Neural crest cell (in vitro differentiated cells): ENCODE data around the gene FBXW7. TPM values are rescaled to one million over a fixed set of nuclear protein-coding genes. Genes with fewer than 3 reads are reported as not detected.

Experiments used
- DNase-seq: peaks from one replicate; pipeline ENCODE4 v3.0.0; 2021; ENCODE audit warnings: low read depth, mixed read lengths, low spot score
- H3K27ac Mint-ChIP-seq: one replicate; pipeline ENCODE4 v1.8.0; 2021; ENCODE audit warnings: mild to moderate bottlenecking, mixed read lengths; ENCODE audit not compliant: unreplicated experiment
- H3K27me3 Mint-ChIP-seq: 2 replicates; pipeline ENCODE4 v1.8.0; 2021; ENCODE audit warnings: low read depth, mild to moderate bottlenecking, mixed read lengths
- H3K36me3 Mint-ChIP-seq: 2 replicates; pipeline ENCODE4 v1.8.0; 2021; ENCODE audit warnings: low read depth, mild to moderate bottlenecking, mixed read lengths
- H3K4me1 Mint-ChIP-seq: 2 replicates; pipeline ENCODE4 v1.8.0; 2021; ENCODE audit warnings: mixed read lengths
- H3K4me3 Mint-ChIP-seq: one replicate; pipeline ENCODE4 v1.8.0; 2021; ENCODE audit warnings: mild to moderate bottlenecking, mixed read lengths
- H3K9me3 Mint-ChIP-seq: 2 replicates; pipeline ENCODE4 v1.8.0; 2021; ENCODE audit warnings: mixed read lengths
- CTCF ChIP-seq: fragments of 200-600 bp; sonication (generic); conservative IDR thresholded peaks from 2 replicates; pipeline ENCODE4 v1.5.0; 2021; ENCODE audit warnings: antibody characterized with exemption, mild to moderate bottlenecking
- total RNA-seq: library from RNA; stranded (reverse); gene quantifications from 2 replicates; pipeline ENCODE4 v1.2.1, GENCODE V29; 2021

Gene FBXW7
- total RNA-seq, 1 donor from 2014 or later: 33.4 TPM

GRCh38 chr4:152348670-152349069 lies 187.2 kb downstream of the FBXW7 start:
- peak; percentile 49 for TF ChIP-seq CTCF
- DNase-seq: no peak
- Mint-ChIP-seq H3K4me3 (no peak overlapping the region), H3K27ac (no peak overlapping the region), H3K9me3 (no peaks in the 10 kb centered on the region), H3K36me3 (peaks cover 5% of the 10 kb centered on the region), H3K4me1 (peaks cover 17% of the 10 kb centered on the region), H3K27me3 (no peaks in the 10 kb centered on the region)

GRCh38 chr4:152346979-152347378 lies 188.9 kb downstream of the FBXW7 start:
- H3K27ac Mint-ChIP-seq: no peak overlapping the region
- H3K9me3 Mint-ChIP-seq: no peaks in the 10 kb centered on the region
- no peak for TF ChIP-seq CTCF
- peaks cover 5% of the 10 kb centered on the region for H3K4me1 Mint-ChIP-seq
- no peak for DNase-seq
- no peak overlapping the region for H3K4me3 Mint-ChIP-seq
- no peaks in the 10 kb centered on the region for H3K27me3 Mint-ChIP-seq
- H3K36me3 Mint-ChIP-seq: peaks cover 6% of the 10 kb centered on the region

- Mint-ChIP-seq H3K27ac (no peak overlapping the region), H3K36me3 (peaks cover 9% of the 10 kb centered on the region), H3K4me1 (peaks cover 3% of the 10 kb centered on the region), H3K27me3 (no peaks in the 10 kb centered on the region), H3K4me3 (no peak overlapping the region), H3K9me3 (no peaks in the 10 kb centered on the region)
- DNase-seq: no peak
- no peak for TF ChIP-seq CTCF
These were observed 189.4 kb downstream of the FBXW7 start for GRCh38 chr4:152346526-152346925.

GRCh38 chr4:152344001-152344400 lies 191.9 kb downstream of the FBXW7 start:
- H3K27ac Mint-ChIP-seq: no peak overlapping the region
- H3K4me3 Mint-ChIP-seq: no peak overlapping the region
- no peaks in the 10 kb centered on the region for H3K27me3 Mint-ChIP-seq
- H3K4me1 Mint-ChIP-seq: no peaks in the 10 kb centered on the region
- peaks cover 21% of the 10 kb centered on the region for H3K36me3 Mint-ChIP-seq
- no peaks in the 10 kb centered on the region for H3K9me3 Mint-ChIP-seq
- TF ChIP-seq CTCF: no peak
- DNase-seq: no peak

GRCh38 chr4:152342293-152342692 lies 193.6 kb downstream of the FBXW7 start:
- Mint-ChIP-seq H3K27ac (no peak overlapping the region), H3K36me3 (peaks cover 21% of the 10 kb centered on the region), H3K9me3 (no peaks in the 10 kb centered on the region)

More at GRCh38 chr4:152342293-152342692, 193.6 kb downstream of the FBXW7 start:
- H3K27me3 Mint-ChIP-seq: no peaks in the 10 kb centered on the region
- no peak for DNase-seq
- no peak overlapping the region for H3K4me3 Mint-ChIP-seq
- no peak for TF ChIP-seq CTCF
- H3K4me1 Mint-ChIP-seq: no peaks in the 10 kb centered on the region
